Smooth muscle cell of trachea (primary cell): ENCODE data around the gene GUCD1. TPM values are rescaled to one million over a fixed set of nuclear protein-coding genes. Genes with fewer than 3 reads are reported as not detected.

ENCODE experiments used
- total RNA-seq: library from RNA; depleted of rRNA; stranded (reverse); fragments of >200 nt; gene quantifications from 2 replicates; pipeline ENCODE4 v1.2.1, GENCODE V29; 2014

GUCD1 gene
- total RNA-seq, result 122 and 245 TPM in 2 replicates

DNA sequence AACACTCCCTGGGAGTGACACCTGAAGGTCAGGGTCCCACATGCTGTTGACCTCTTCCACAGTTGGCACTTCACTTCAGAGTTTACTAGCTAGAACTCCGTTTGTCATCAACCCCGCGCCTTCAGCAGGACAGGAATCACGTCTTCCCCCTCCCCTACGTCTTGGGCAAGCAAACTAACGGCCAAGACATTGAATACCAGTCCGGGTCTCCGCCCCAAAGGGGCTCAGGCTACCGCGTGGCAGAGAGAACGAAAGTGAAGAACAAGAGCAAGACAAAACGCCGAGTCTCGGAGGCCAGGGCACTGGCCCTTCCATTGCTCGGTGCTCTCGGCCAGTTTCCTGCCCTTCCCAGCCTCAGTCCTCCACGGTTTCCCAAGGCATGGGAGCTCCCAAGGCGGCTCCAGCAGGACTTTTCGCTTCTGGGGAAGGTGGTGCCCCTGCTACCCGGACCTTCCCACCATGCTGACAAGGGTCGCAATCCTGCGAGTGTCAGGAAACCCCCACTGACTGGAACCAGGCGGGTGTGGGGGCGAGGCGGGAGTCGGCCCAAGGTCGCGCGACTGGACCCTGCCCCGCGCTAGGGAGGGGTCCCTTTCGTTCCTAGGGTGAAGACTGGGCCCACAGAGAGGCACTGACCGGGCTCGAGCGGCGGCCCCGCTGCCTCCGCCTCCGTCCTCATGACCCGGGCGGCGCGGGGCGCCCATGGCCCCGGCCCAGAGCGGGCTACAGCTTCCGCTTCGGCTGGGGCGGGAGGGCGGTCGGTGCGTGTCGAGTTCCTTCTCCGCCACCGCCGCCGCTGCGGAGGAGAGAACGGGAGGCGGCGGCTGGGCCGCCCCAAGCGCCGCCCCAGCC, at the start of gene GUCD1:
Gene GUCD1, minus strand, starts transcription at position 826 of the 852 bp plus-strand sequence. Its CDS starts 147 bp downstream, at position 679.

DNA sequence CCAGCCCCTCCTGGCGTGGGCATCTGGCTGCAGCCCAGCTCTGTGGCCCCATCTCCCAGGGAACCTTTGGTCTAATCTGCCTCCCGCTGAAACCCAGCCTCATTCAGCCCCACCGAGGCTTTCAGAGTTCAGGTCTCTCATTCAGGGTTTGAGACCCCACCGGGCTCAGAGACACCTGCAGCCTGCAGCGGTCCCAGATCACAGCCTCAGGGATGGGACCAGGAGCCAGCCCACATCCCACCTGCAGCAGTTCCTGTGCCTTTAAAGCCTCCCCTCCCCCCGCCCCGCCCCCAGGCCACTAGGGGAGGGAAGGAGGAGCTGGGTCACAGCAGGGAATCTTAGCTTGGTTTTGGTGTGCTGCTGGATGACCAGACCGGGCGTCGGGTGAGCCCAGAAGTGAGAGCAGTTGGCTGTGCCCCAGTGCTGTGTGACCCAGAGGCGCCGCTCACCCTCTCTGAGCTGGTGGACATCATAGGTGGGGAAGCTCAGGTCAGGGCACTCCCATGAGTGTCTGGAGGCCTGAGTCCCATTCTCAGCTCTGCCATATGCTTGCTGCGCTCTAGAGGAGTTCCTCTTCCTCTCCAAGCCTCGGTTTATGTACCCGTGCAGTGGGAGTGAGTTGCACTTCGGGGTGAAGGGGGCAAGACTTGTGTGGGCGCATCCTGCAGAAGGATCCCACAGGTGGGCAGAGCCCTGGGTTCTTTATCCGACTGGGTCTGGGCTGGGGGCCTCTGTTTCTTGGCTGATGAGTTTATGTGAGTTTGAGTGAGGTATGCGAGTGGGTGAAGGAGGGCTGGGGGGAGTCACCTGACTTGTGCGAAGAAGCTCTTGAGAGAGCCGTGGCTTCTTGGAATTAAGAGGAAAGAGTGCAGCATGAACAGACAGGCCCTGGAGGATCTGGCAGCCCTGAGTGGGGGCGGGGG, 48.2 kb upstream of the GUCD1 start, which contains the start of gene GGT1:
Gene GGT1, plus strand, starts transcription at position 347 of the 923 bp plus-strand sequence. CDS start 7,889 bp downstream, outside the sequence.

DNA sequence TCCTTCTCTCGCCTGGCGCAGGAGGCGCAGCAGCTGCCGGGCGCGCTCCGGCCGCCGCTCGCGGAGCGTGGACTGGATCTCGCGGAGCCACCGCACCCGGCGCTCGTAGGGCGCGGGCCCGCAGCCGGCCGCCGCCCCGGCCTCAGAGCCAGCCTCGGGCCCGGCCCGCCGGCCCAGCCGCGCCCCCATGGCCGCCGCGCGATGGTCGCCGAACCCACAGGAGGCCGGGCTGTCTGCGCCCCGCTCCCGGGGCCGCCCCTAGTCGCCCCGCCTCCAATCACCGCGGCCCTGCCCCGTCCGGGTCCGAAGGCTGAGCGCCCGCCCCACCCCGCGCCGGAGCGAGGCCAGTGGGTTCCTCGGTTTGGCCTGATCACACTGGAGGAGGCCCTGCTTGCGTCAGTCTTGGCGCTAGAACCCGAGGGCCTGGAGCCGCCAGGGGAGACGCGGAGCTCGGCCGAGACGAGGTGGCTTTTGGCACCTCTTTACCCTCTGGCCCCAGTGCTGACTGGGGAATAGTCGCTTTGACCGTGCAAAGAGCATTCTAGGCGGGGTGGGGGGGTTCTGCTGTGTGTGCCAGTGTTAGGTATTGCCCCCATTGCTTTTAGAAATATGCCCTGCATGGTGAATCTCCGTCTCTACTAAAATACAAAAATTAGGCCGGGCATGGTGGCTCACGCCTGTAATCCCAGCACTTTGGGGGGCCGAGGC, 38.1 kb upstream of the GUCD1 start, which contains the start of gene LRRC75B:
Gene LRRC75B, minus strand, starts transcription at position 223 of the 708 bp plus-strand sequence. Its CDS starts 34 bp downstream, at position 189.

DNA sequence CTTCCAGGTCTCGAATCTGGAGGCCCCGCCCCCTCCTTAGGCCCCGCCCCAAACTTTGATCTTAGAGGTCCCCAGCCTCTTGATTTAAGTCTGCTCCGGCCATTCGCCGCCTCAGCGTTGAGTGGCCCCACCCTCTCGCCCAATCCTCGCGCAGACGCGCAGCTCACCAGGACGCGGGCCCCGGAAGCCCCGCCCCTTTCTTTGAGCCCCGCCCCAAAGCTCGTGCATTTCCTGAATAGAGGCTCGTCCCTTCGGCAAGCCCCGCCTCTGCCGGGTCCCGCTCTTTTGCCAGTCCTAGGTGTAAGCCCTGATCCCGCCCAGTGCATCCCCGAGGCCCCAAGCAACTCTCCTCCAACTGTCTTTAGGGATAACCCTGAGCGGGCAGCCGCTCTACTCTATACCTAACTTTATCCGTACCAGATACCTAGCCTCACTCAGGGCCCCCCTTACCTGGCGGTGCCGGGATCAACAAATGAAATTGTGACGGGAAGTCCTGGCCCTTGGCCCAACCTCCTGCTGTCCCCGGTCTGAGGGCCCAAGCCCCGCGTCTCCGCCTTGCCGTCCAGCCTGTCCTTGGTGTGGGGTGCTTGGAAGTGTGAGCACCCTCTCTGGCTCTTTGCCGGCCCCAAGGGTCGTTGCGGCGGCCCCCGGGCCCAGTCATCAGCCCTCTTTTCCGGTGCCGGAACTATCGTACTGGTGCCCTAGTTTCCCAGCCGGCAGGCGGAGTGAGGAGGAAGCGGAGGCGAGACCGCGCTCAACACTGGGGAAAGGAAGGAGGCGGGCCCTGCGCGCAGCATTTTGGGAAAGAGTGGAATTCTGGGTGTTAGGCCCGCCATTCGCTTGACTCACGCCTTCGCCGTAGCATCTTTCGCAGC, 464 bp upstream of the GUCD1 start, which contains the start of gene SNRPD3:
Gene SNRPD3, plus strand, starts transcription at position 835 of the 875 bp plus-strand sequence. CDS start 1,676 bp downstream, outside the sequence.

DNA sequence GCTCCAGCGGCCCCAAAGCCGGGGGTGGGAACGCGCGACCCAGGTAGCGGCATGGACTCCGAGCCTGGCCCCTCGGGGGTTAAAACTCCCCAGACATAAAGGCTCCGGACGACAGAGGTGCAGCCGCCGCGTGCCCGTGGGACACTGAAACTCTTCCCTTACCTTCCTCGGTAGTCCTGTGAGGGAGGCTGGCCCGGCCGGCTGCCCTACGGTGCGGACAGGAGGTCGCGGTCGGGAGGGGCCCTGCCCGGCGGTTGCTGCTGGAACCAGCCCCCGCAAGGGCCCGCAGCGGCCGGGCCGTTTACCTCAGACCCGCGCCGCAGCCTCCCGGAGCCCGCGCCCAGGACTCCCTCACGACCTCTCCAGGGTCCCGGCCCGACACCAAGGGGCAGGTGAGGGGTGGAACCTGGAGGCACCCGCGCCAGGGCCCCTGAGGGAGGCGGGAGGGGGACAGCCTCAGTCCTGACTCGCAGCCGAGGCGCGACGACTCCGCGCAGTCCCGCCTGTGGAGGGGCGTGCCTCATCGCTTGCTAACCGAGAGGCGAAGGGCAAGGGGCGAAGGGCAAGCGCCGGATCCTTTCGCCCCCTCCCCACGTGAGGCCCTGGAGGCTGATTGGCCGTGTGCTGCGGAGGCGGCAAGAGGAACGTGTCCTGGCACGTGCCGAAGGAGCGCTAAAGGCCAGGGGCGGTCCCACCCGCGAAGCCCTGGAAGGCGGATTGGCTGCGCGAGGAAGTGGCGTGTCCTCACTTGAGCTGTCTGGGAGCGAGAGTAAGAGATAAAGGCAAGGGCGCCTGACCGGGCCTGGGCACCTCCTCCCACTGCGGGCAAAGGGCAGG, 60.2 kb downstream of the GUCD1 start, which contains the start of gene UPB1:
Gene UPB1, plus strand, starts transcription at position 805 of the 837 bp plus-strand sequence. CDS start 72 bp downstream, outside the sequence.

Other genes with a start within 250 kb of the GUCD1 start
- gene ADORA2A, start 127.5 kb downstream of the GUCD1 start, total RNA-seq, result 1.2 TPM in 2 replicates
- not detected in 2 replicates for gene UPB1, start 59.8 kb downstream of the GUCD1 start, total RNA-seq
- 88.3 and 172 TPM in 2 replicates for gene SNRPD3, start 861 bp upstream of the GUCD1 start, total RNA-seq
- gene LRRC75B, start 37.9 kb upstream of the GUCD1 start, total RNA-seq, result 5.5 and 13.9 TPM in 2 replicates
- 0.44 and 2.6 TPM in 2 replicates for gene GGT1, start 48.1 kb upstream of the GUCD1 start, total RNA-seq
- not detected in 2 replicates for gene PIWIL3, start 219.6 kb upstream of the GUCD1 start, total RNA-seq